DOHH2 (cell line): Measurements from ENCODE around the gene CLDN1.

Experiments used
- CTCF ChIP-seq: fragments of 200-600 bp; sonication (generic); IDR thresholded peaks from one replicate; pipeline ENCODE4 v1.5.1; 2014; ENCODE audit warnings: antibody characterized with exemption, mild to moderate bottlenecking, low read depth, low read length; ENCODE audit not compliant: poor library complexity, severe bottlenecking
- EZH2phosphoT487 ChIP-seq: fragments of 200-600 bp; sonication (generic); IDR thresholded peaks from 2 replicates; pipeline ENCODE4 v1.6.1; 2017; ENCODE audit warnings: borderline replicate concordance, mild to moderate bottlenecking, antibody characterized with exemption, low read length, moderate library complexity, mixed read lengths

DNA sequence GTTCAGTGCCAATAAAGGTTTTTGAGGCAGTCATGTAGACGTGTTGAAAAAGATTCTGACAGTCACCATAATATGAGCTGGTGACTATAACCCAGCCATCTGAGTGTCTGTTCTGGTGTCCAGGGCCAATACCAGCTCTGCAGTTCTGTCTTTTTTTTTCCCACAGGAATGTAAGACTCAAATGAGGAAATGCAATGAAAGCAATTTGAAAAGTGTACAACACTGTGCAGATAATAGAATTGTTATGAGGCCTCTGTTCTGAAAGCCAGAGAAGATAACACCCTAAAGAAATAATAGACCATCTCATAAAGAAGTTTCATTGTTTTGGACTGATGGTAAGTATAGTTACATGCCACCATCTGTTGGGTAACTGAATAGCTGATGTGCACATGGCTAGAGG is 57.1 kb downstream of the CLDN1 start:
- TF ChIP-seq CTCF (no peak), EZH2phosphoT487 (no peak)
